Cardiac muscle cell (in vitro differentiated cells and primary cell): ENCODE results near the gene RNASEH2C. TPM values are rescaled to one million over a fixed set of nuclear protein-coding genes. Genes with fewer than 3 reads are reported as not detected.
"Not testable (repeated sequence)": the region's sequence is repeated elsewhere in the genome, so short reads cannot be mapped to it uniquely, and the experiment has no call there.

ENCODE experiments used
- DNase-seq, 2 donors: peaks; one replicate each; pipeline versions ENCODE4 v3.0.0 to v3.0.0-alpha.2; 2010 to 2017; ENCODE audit warnings: low read depth in 1 of 2, low spot score in 1 of 2
- H3K27ac ChIP-seq: fragments of 200-600 bp; sonication (generic); 2 replicates; pipeline ENCODE4 v1.5.1; 2016
- H3K27me3 ChIP-seq: fragments of 200-600 bp; sonication (generic); 2 replicates; pipeline ENCODE4 v1.6.0; 2016; ENCODE audit warnings: control low read depth
- H3K36me3 ChIP-seq: fragments of 200-600 bp; sonication (generic); 2 replicates; pipeline ENCODE4 v1.5.1; 2016; ENCODE audit warnings: control low read depth
- H3K4me1 ChIP-seq: fragments of 200-600 bp; sonication (generic); 2 replicates; pipeline ENCODE4 v1.8.1; 2017; ENCODE audit warnings: low read depth, mild to moderate bottlenecking, mixed run types
- H3K4me3 ChIP-seq: fragments of 200-600 bp; sonication (generic); 2 replicates; pipeline ENCODE4 v1.5.1; 2016; ENCODE audit warnings: mild to moderate bottlenecking
- H3K9me3 ChIP-seq: fragments of 200-600 bp; sonication (generic); 2 replicates; pipeline ENCODE4 v1.5.1; 2017; ENCODE audit warnings: low read depth, mild to moderate bottlenecking, control low read depth
- polyA plus RNA-seq: library from polyadenylated mRNA; unstranded; fragments of >200 nt; fragmentation: Nextera tagmentation; extraction: Ambion mirVana; gene quantifications from 2 replicates; pipeline ENCODE4 v1.2.1, GENCODE V29; 2016
- total RNA-seq: library from RNA; depleted of rRNA; stranded (reverse); fragments of >200 nt; gene quantifications from 2 replicates; pipeline ENCODE4 v1.2.3, GENCODE V29; 2016
- TF ChIP-seq, protein P1 (sequence below): IDR thresholded peaks from 2 replicates; pipeline ENCODE4 v1.5.1; 2012; ENCODE audit warnings: low read depth, mild to moderate bottlenecking, low read length

The RNASEH2C gene
- total RNA-seq = 83.7 and 108 TPM in 2 replicates
- 71.5 and 84.4 TPM in 2 replicates for polyA plus RNA-seq

GRCh38 chr11:65720211-65720934 is at the start of gene RNASEH2C:
Gene RNASEH2C, minus strand, starts transcription at chr11:65720798. Its CDS starts 40 bp downstream, at chr11:65720758.
- no peaks in the 10 kb centered on the region for H3K9me3 ChIP-seq
- no peaks in the 10 kb centered on the region for H3K27me3 ChIP-seq
- peaks cover 4% of the 10 kb centered on the region for H3K4me1 ChIP-seq
- peak within 1 kb of the TSS; percentile 65 for H3K27ac ChIP-seq
- peaks cover 14% of the 10 kb centered on the region for H3K36me3 ChIP-seq
- TF ChIP-seq, protein P1, sequence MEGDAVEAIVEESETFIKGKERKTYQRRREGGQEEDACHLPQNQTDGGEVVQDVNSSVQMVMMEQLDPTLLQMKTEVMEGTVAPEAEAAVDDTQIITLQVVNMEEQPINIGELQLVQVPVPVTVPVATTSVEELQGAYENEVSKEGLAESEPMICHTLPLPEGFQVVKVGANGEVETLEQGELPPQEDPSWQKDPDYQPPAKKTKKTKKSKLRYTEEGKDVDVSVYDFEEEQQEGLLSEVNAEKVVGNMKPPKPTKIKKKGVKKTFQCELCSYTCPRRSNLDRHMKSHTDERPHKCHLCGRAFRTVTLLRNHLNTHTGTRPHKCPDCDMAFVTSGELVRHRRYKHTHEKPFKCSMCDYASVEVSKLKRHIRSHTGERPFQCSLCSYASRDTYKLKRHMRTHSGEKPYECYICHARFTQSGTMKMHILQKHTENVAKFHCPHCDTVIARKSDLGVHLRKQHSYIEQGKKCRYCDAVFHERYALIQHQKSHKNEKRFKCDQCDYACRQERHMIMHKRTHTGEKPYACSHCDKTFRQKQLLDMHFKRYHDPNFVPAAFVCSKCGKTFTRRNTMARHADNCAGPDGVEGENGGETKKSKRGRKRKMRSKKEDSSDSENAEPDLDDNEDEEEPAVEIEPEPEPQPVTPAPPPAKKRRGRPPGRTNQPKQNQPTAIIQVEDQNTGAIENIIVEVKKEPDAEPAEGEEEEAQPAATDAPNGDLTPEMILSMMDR = no peak
- H3K4me3 ChIP-seq = peak within 1 kb of the TSS; percentile 57
- DNase-seq = peak; percentile 91 to 93

DNA sequence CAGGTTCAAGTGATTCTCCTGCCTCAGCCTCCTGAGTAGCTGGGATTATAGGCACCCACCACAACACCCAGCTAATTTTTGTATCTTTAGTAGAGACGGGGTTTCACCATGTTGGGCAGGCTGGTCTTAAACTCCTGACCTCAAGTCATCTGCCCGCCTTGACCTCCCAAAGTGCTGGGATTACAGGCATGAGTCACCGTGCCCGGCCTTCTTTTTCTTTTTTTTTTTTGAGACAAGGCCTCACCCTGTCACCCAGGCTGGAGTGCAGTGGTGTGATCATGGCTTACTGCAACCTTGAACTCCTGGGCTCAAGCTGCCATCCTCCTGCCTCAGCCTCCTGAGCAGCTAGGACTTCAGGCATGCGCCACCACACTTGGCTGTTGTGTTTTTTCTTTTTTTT is 47.2 kb upstream of the RNASEH2C start:
- not testable (repeated sequence) for H3K4me3 ChIP-seq, H3K4me1 ChIP-seq, H3K36me3 ChIP-seq, H3K27ac ChIP-seq, DNase-seq, H3K27me3 ChIP-seq, H3K9me3 ChIP-seq

DNA sequence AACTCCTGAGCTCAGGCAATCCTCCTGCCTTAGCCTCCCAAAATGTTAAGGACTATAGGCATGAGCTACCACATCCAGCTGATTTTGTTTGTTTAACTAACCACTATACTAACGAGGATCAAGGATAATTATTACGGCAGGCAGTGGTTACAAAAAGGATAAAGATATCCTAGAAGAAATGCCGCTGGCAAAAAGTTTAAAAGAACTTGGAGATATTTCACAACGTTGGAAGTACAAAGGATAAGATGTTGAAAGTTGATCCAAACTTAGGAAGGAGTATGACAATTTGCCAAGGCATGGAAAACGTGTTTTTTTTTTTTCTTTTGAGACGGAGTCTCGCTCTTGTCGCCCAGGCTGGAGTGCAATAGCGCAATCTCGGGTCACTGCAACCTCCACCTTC is 46.8 kb upstream of the RNASEH2C start:
- no peak overlapping the region for H3K4me3 ChIP-seq
- H3K9me3 ChIP-seq = no peaks in the 10 kb centered on the region
- H3K27me3 ChIP-seq = no peaks in the 10 kb centered on the region
- H3K4me1 ChIP-seq = no peaks in the 10 kb centered on the region
- no peaks in the 10 kb centered on the region for H3K36me3 ChIP-seq
- TF ChIP-seq, protein P1 = no peak
- DNase-seq = peak in 1 of 2 donors; percentile 71
- no peak overlapping the region for H3K27ac ChIP-seq

DNA sequence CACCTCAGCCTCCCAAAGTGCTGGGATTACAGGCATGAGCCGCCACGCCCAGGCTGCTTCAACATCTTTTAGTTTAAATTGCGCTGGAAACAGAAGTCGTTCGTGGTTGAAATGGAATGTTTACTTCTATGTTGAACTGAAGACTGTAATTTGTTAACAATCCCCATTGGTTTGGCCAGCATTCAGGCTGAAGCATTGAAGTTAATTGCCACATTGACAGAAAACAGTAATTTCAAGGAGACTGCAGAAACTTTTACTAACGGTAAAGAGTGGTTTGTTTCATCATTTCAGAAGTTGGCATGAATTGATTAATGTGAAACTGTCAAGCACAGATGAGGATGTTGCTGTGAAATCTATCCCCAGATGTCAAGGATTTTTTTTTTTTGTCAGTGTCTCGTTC is 45.9 kb upstream of the RNASEH2C start:
- TF ChIP-seq, protein P1 = no peak
- Histone ChIP-seq H3K36me3 (no peaks in the 10 kb centered on the region), H3K4me1 (no peaks in the 10 kb centered on the region), H3K4me3 (no peak overlapping the region), H3K27me3 (no peaks in the 10 kb centered on the region), H3K9me3 (no peaks in the 10 kb centered on the region), H3K27ac (no peak overlapping the region)
- peak in 1 of 2 donors; percentile 72 for DNase-seq

DNA sequence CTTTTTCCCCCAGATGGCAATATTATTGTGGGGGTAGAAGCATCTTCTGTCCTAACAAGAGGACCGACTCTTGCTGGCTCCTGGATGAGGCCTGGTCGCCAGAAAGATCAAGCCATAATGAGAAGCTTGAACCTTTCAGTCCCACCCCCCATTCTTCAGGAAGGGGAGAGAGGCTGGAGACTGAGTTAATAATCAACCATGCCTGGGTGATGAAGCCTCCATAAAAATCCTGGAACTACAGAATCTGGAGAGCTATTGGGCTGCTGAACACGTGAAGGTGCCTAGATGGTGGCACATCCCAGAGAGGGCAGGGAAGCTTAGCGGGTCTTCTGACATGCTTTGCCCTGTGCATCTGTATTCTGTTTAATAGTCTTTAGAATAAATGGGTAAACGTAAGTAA is 43.8 kb upstream of the RNASEH2C start:
- no peaks in the 10 kb centered on the region for H3K4me1 ChIP-seq
- DNase-seq = no peak
- H3K9me3 ChIP-seq = no peaks in the 10 kb centered on the region
- no peak overlapping the region for H3K27ac ChIP-seq
- no peaks in the 10 kb centered on the region for H3K36me3 ChIP-seq
- no peak overlapping the region for H3K4me3 ChIP-seq
- TF ChIP-seq, protein P1 = no peak
- no peaks in the 10 kb centered on the region for H3K27me3 ChIP-seq

DNA sequence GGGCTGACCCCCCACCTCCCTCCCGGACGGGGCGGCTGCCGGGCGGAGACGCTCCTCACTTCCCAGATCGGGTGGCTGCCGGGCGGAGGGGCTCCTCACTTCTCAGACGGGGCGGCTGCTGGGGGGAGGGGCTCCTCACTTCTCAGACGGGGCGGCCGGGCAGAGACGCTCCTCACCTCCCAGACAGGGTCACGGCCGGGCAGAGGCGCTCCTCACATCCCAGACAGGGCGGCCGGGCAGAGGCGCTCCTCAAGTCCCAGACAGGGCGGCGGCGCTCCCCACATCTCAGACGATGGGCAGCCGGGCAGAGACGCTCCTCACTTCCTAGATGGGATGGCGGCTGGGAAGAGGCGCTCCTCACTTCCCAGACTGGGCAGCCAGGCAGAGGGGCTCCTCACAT is 42.2 kb upstream of the RNASEH2C start:
- H3K36me3 ChIP-seq, H3K27ac ChIP-seq, DNase-seq, H3K4me3 ChIP-seq, H3K9me3 ChIP-seq, H3K4me1 ChIP-seq, H3K27me3 ChIP-seq: not testable (repeated sequence)

DNA sequence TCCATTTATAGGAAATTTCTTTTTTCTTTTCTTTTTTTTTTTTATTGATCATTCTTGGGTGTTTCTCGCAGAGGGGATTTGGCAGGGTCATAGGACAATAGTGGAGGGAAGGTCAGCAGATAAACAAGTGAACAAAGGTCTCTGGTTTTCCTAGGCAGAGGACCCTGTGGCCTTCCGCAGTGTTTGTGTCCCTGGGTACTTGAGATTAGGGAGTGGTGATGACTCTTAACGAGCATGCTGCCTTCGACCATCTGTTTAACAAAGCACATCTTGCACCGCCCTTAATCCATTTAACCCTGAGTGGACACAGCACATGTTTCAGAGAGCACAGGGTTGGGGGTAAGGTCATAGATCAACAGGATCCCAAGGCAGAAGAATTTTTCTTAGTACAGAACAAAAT is 41.6 kb upstream of the RNASEH2C start:
- not testable (repeated sequence) for H3K4me3 ChIP-seq, H3K4me1 ChIP-seq, H3K36me3 ChIP-seq, H3K27me3 ChIP-seq, H3K27ac ChIP-seq, DNase-seq, H3K9me3 ChIP-seq
